ENCODE results near the gene CRISP1. TPM values are rescaled to one million over a fixed set of nuclear protein-coding genes. Genes with fewer than 3 reads are reported as not detected.

CRISP1 gene
- total RNA-seq, result not detected in 2 replicates

GRCh38 chr6:49866485-49866943, at the start of gene CRISP1:
Gene CRISP1 (minus strand): TSS chr6:49866535. CDS start chr6:49857400, 9,135 bp downstream.

GRCh38 chr6:49787176-49787575, 79.2 kb downstream of the CRISP1 start, which contains the start of gene PGK2:
Gene PGK2 (minus strand): TSS chr6:49787285. CDS start chr6:49787187, 98 bp downstream.

Other genes with a start within 250 kb of the CRISP1 start
- 0.06 TPM in 1 of 2 replicates, not detected in the other for gene RHAG, start 229.7 kb downstream of the CRISP1 start, total RNA-seq
- gene CRISP2, start 153.0 kb downstream of the CRISP1 start, total RNA-seq, result not detected in 2 replicates
- not detected in 2 replicates for gene CRISP3, start 122.1 kb downstream of the CRISP1 start, total RNA-seq
- not detected in 2 replicates for gene PGK2, start 79.2 kb downstream of the CRISP1 start, total RNA-seq
- not detected in 2 replicates for gene DEFB114, start 97.6 kb upstream of the CRISP1 start, total RNA-seq
- not detected in 2 replicates for gene DEFB113, start 103.1 kb upstream of the CRISP1 start, total RNA-seq
- not detected in 2 replicates for gene DEFB110, start 155.5 kb upstream of the CRISP1 start, total RNA-seq
- gene DEFB112, start 183.4 kb upstream of the CRISP1 start, total RNA-seq, result not detected in 2 replicates